ENCODE results near the gene C3AR1.
A peak's percentile ranks its signal among the peaks of the same experiment; 100 is the strongest.
"Not testable (repeated sequence)": the region's sequence is repeated elsewhere in the genome, so short reads cannot be mapped to it uniquely, and the experiment has no call there.

C3AR1 gene

GRCh38 chr12:8018666-8019581, 47.2 kb downstream of the C3AR1 start:
- no peak for TF ChIP-seq POLR2AphosphoS5 (IDR thresholded peaks at IDR 0.05; ENCODE audit: low read depth)
- no peak for TF ChIP-seq CTCF (IDR thresholded peaks at IDR 0.05; ENCODE audit: insufficient read depth, low read length)
- no peak for TF ChIP-seq SPI1 (IDR thresholded peaks at IDR 0.05; ENCODE audit: borderline replicate concordance, low read depth)
- no peak for TF ChIP-seq GABPA (IDR thresholded peaks at IDR 0.05; ENCODE audit: low read depth)
- TF ChIP-seq REST (IDR thresholded peaks at IDR 0.05; ENCODE audit: insufficient replicate concordance, low read depth), result no peak
- no peak for DNase-seq (ENCODE audit: low read depth in 1 of 2, low spot score in 1 of 2)
- Histone ChIP-seq H3K27me3 (ENCODE audit: insufficient read depth, poor library complexity, severe bottlenecking) (peaks cover 21% of the 10 kb centered on the region), H3K4me3 (replicated peaks; ENCODE audit: insufficient read depth, low read length) (peak overlapping the region; percentile 12; the same call in 1 of the 2 replicates), H3K27ac (replicated peaks) (no peak overlapping the region)

DNA sequence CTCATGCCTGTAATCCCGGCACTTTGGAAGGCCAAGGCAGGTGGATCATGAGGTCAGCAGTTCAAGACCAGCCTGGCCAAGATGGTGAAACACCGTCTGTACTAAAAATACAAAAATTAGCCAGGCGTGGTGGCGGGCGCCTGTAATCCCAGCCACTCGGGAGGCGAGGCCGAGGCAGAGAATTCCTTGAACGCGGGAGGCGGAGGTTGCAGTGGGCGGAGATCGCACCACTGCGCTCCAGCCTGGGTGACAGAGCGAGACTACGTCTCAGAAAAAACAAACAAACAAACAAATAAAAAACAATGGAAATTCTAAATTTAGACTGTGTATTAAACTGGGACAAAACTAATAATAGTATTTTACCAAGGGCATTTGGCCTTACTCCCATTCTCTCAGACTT, 47.9 kb downstream of the C3AR1 start:
- DNase-seq (ENCODE audit: low read depth in 1 of 2, low spot score in 1 of 2); H3K4me3 ChIP-seq (replicated peaks; ENCODE audit: insufficient read depth, low read length); H3K27ac ChIP-seq (replicated peaks): not testable (repeated sequence)
- peaks cover 21% of the 10 kb centered on the region for H3K27me3 ChIP-seq (ENCODE audit: insufficient read depth, poor library complexity, severe bottlenecking)

GRCh38 chr12:8014836-8015235, 51.3 kb downstream of the C3AR1 start:
- no peak overlapping the region for H3K27ac ChIP-seq (replicated peaks)
- DNase-seq (ENCODE audit: low read depth in 1 of 2, low spot score in 1 of 2), result no peak
- H3K27me3 ChIP-seq (ENCODE audit: insufficient read depth, poor library complexity, severe bottlenecking), result peaks cover 17% of the 10 kb centered on the region
- no peak overlapping the region for H3K4me3 ChIP-seq (replicated peaks; ENCODE audit: insufficient read depth, low read length)
- TF ChIP-seq REST (IDR thresholded peaks at IDR 0.05; ENCODE audit: insufficient replicate concordance, low read depth) (peak; percentile 89), CTCF (IDR thresholded peaks at IDR 0.05; ENCODE audit: insufficient read depth, low read length) (no peak)

GRCh38 chr12:8012651-8013309, 53.4 kb downstream of the C3AR1 start:
- Histone ChIP-seq H3K4me3 (replicated peaks; ENCODE audit: insufficient read depth, low read length) (no peak overlapping the region), H3K27me3 (ENCODE audit: insufficient read depth, poor library complexity, severe bottlenecking) (peaks cover 7% of the 10 kb centered on the region), H3K27ac (replicated peaks) (no peak overlapping the region)
- no peak for DNase-seq (ENCODE audit: low read depth in 1 of 2, low spot score in 1 of 2)
- no peak for TF ChIP-seq POLR2AphosphoS5 (IDR thresholded peaks at IDR 0.05; ENCODE audit: low read depth)
- TF ChIP-seq GABPA (IDR thresholded peaks at IDR 0.05; ENCODE audit: low read depth), result no peak
- no peak for TF ChIP-seq SPI1 (IDR thresholded peaks at IDR 0.05; ENCODE audit: borderline replicate concordance, low read depth)
- no peak for TF ChIP-seq REST (IDR thresholded peaks at IDR 0.05; ENCODE audit: insufficient replicate concordance, low read depth)
- no peak for TF ChIP-seq CTCF (IDR thresholded peaks at IDR 0.05; ENCODE audit: insufficient read depth, low read length)
